HEK293 (cell line): ENCODE measurements around the gene GMPS.

Experiments
- CTCF ChIA-PET: fragments of 350-600 bp; formaldehyde crosslinking; extraction: SDS; loops from one replicate; lab custom pipeline; 2021; ENCODE audit warnings: antibody characterized with exemption; lab: Yijun Ruan, JAX
- POLR2A ChIA-PET: fragments of 300-600 bp; formaldehyde crosslinking; extraction: SDS; loops from one replicate; lab custom pipeline; 2020; ENCODE audit warnings: antibody characterized with exemption, inconsistent platforms; lab: Yijun Ruan, JAX
- H3K27ac ChIP-seq: fragments of 200-500 bp; sonication (Bioruptor generic); 2 replicates; pipeline ENCODE4 v1.5.1; 2014; ENCODE audit warnings: low read depth, low read length, control low read depth, inconsistent platforms; ENCODE audit errors: extremely low read depth
- H3K36me3 ChIP-seq, 2 experiments: fragments of 200-500 bp in 1 of 2; sonication (Bioruptor generic) in 1 of 2; 1 replicate in 1 of 2; 2 replicates in 1 of 2; pipeline ENCODE4 v1.5.1; 2014 to 2017; ENCODE audit warnings: inconsistent platforms in 2 of 2, low read length in 2 of 2; ENCODE audit not compliant: control insufficient read depth in 2 of 2, insufficient read depth in 1 of 2
- H3K4me1 ChIP-seq: fragments of 200-500 bp; sonication (Bioruptor generic); 2 replicates; pipeline ENCODE4 v1.5.1; 2014; ENCODE audit warnings: mild to moderate bottlenecking, low read length, inconsistent platforms; ENCODE audit not compliant: control insufficient read depth, insufficient read depth
- H3K4me3 ChIP-seq: 2 replicates; pipeline ENCODE4 v1.5.1; 2011; ENCODE audit warnings: low read depth, mild to moderate bottlenecking, control low read depth, low read length, moderate library complexity
- H3K9me3 ChIP-seq: fragments of 200-500 bp; sonication (Bioruptor generic); 2 replicates; pipeline ENCODE4 v1.5.1; 2014; ENCODE audit warnings: low read depth, low read length, inconsistent platforms; ENCODE audit not compliant: control insufficient read depth, insufficient read depth
- TRIM28 ChIP-seq: IDR thresholded peaks from 2 replicates; pipeline ENCODE4 v1.6.1; 2011; ENCODE audit warnings: low read length, control low read depth, borderline replicate concordance
- ZBTB17 ChIP-seq: fragments of 450-650 bp; formaldehyde crosslinking; IDR thresholded peaks from 2 replicates; pipeline ENCODE4 v1.5.1; 2016; ENCODE audit warnings: missing biosample characterization, missing genetic modification characterization
- ZNF157 ChIP-seq: fragments of 450-650 bp; formaldehyde crosslinking; IDR thresholded peaks from 2 replicates; pipeline ENCODE4 v1.5.1; 2016; ENCODE audit warnings: missing biosample characterization, missing genetic modification characterization
- ZNF26 ChIP-seq: fragments of 450-650 bp; formaldehyde crosslinking; IDR thresholded peaks from 2 replicates; pipeline ENCODE4 v1.5.1; 2016; ENCODE audit warnings: missing biosample characterization, missing genetic modification characterization
- ZNF324 ChIP-seq: fragments of 450-650 bp; formaldehyde crosslinking; IDR thresholded peaks from 2 replicates; pipeline ENCODE4 v1.5.1; 2016; ENCODE audit warnings: missing biosample characterization, missing genetic modification characterization
- ZNF398 ChIP-seq: fragments of 450-650 bp; formaldehyde crosslinking; IDR thresholded peaks from 2 replicates; pipeline ENCODE4 v1.5.1; 2017; ENCODE audit warnings: missing biosample characterization, missing genetic modification characterization
- ZNF423 ChIP-seq: fragments of 450-650 bp; formaldehyde crosslinking; IDR thresholded peaks from 2 replicates; pipeline ENCODE4 v1.5.1; 2016; ENCODE audit warnings: missing biosample characterization, missing genetic modification characterization
- ZNF623 ChIP-seq: fragments of 450-650 bp; formaldehyde crosslinking; IDR thresholded peaks from 2 replicates; pipeline ENCODE4 v1.5.1; 2016; ENCODE audit warnings: missing biosample characterization, missing genetic modification characterization
- ZNF629 ChIP-seq: fragments of 450-650 bp; formaldehyde crosslinking; IDR thresholded peaks from 2 replicates; pipeline ENCODE4 v1.5.1; 2017; ENCODE audit warnings: missing biosample characterization, missing genetic modification characterization
- ZNF670 ChIP-seq: fragments of 450-650 bp; formaldehyde crosslinking; IDR thresholded peaks from 2 replicates; pipeline ENCODE4 v1.5.1; 2016; ENCODE audit warnings: missing biosample characterization, missing genetic modification characterization, low read depth
- ZNF843 ChIP-seq: fragments of 450-650 bp; formaldehyde crosslinking; IDR thresholded peaks from 2 replicates; pipeline ENCODE4 v1.5.1; 2016; ENCODE audit warnings: missing biosample characterization, missing genetic modification characterization
- TF ChIP-seq, protein P1 (sequence below): fragments of 450-650 bp; formaldehyde crosslinking; IDR thresholded peaks from 2 replicates; pipeline ENCODE4 v1.5.1; 2016; ENCODE audit warnings: missing biosample characterization, missing genetic modification characterization
- TF ChIP-seq, protein P2 (sequence below): fragments of 450-650 bp; formaldehyde crosslinking; IDR thresholded peaks from 2 replicates; pipeline ENCODE4 v1.5.1; 2016; ENCODE audit warnings: missing biosample characterization, missing genetic modification characterization
- TF ChIP-seq, protein P3 (sequence below): fragments of 450-650 bp; formaldehyde crosslinking; IDR thresholded peaks from 2 replicates; pipeline ENCODE4 v1.5.1; 2017; ENCODE audit warnings: missing biosample characterization, mild to moderate bottlenecking, missing genetic modification characterization, moderate library complexity

The GMPS gene

DNA sequence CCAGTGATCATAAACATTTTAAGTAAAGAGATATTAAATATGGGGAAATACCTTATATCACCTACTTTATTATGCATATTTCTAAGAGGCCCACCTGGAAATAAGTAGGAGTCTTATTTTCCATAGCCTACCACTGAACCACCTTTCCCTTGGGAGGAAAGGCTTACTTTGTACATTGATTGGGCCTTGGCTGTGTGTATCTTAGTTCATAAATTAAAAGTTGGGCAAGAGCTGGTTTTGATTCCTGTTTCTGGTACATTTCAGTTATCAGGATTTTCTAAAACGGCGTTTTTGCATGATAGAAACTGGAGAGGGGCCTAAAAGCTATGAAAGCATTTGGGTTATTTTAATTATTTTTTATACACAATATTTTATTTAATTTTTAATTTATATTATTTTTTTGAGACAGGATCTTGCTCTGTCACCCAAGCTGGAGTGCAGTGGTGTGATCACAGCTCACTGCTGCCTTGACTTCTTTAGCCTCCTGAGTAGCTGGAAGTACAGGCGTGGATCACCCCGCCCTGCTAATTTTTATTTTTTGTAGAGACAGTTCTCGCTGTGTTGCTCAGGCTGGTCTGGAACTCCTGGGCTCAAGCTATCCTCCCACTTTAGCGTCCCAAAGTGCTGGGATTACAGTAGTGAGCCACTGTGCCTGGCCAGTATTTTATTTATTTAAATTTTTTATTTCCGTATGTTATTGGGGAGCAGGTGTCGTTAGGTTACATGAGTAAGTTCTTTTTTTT, 2.6 kb downstream of the GMPS start:
- H3K4me3 ChIP-seq: no peak overlapping the region; the same call in 1 of the 2 replicates

More for the DNA sequence above, 2.6 kb downstream of the GMPS start:
- Histone ChIP-seq H3K36me3 (no peaks in the 10 kb centered on the region), H3K4me1 (peaks cover 2% of the 10 kb centered on the region; the same call in 1 of the 2 replicates), H3K27ac (no peak overlapping the region), H3K9me3 (no peaks in the 10 kb centered on the region)
- TF ChIP-seq ZNF629 (tag by site-specific recombination) (no peak), ZNF670 (tag by site-specific recombination) (no peak), ZNF843 (no peak), ZBTB17 (tag by site-specific recombination) (no peak), ZNF26 (no peak), ZNF423 (tag by site-specific recombination) (no peak), ZNF324 (tag by site-specific recombination) (no peak), ZNF623 (tag by site-specific recombination) (no peak), TRIM28 (no peak), ZNF157 (tag by site-specific recombination) (no peak), ZNF398 (tag by site-specific recombination) (no peak)
- TF ChIP-seq, protein P1, sequence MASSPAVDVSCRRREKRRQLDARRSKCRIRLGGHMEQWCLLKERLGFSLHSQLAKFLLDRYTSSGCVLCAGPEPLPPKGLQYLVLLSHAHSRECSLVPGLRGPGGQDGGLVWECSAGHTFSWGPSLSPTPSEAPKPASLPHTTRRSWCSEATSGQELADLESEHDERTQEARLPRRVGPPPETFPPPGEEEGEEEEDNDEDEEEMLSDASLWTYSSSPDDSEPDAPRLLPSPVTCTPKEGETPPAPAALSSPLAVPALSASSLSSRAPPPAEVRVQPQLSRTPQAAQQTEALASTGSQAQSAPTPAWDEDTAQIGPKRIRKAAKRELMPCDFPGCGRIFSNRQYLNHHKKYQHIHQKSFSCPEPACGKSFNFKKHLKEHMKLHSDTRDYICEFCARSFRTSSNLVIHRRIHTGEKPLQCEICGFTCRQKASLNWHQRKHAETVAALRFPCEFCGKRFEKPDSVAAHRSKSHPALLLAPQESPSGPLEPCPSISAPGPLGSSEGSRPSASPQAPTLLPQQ (tag by site-specific recombination): no peak
- TF ChIP-seq, protein P2, sequence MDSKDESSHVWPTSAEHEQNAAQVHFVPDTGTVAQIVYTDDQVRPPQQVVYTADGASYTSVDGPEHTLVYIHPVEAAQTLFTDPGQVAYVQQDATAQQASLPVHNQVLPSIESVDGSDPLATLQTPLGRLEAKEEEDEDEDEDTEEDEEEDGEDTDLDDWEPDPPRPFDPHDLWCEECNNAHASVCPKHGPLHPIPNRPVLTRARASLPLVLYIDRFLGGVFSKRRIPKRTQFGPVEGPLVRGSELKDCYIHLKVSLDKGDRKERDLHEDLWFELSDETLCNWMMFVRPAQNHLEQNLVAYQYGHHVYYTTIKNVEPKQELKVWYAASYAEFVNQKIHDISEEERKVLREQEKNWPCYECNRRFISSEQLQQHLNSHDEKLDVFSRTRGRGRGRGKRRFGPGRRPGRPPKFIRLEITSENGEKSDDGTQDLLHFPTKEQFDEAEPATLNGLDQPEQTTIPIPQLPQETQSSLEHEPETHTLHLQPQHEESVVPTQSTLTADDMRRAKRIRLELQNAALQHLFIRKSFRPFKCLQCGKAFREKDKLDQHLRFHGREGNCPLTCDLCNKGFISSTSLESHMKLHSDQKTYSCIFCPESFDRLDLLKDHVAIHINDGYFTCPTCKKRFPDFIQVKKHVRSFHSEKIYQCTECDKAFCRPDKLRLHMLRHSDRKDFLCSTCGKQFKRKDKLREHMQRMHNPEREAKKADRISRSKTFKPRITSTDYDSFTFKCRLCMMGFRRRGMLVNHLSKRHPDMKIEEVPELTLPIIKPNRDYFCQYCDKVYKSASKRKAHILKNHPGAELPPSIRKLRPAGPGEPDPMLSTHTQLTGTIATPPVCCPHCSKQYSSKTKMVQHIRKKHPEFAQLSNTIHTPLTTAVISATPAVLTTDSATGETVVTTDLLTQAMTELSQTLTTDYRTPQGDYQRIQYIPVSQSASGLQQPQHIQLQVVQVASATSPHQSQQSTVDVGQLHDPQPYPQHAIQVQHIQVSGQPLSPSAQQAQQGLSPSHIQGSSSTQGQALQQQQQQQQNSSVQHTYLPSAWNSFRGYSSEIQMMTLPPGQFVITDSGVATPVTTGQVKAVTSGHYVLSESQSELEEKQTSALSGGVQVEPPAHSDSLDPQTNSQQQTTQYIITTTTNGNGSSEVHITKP: no peak
- TF ChIP-seq, protein P3, sequence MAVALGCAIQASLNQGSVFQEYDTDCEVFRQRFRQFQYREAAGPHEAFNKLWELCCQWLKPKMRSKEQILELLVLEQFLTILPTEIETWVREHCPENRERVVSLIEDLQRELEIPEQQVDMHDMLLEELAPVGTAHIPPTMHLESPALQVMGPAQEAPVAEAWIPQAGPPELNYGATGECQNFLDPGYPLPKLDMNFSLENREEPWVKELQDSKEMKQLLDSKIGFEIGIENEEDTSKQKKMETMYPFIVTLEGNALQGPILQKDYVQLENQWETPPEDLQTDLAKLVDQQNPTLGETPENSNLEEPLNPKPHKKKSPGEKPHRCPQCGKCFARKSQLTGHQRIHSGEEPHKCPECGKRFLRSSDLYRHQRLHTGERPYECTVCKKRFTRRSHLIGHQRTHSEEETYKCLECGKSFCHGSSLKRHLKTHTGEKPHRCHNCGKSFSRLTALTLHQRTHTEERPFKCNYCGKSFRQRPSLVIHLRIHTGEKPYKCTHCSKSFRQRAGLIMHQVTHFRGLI (tag by site-specific recombination): no peak
- POLR2A ChIA-PET: no interaction called here
- CTCF ChIA-PET: interaction anchor here (0.5 to 1.0 kb wide), 3 partner anchors 65 to 105 kb away, joined by 3 read pairs; no protein-coding TSS in a partner anchor
